DOHH2 (cell line): ENCODE data around the gene SHB.

Source experiments
- H3F3A ChIP-seq: fragments of 200-600 bp; sonication (generic), shearing (Covaris generic); 2 replicates; pipeline ENCODE4 v1.6.0; 2016; ENCODE audit warnings: antibody characterized with exemption, mild to moderate bottlenecking; ENCODE audit not compliant: control insufficient read depth, insufficient read depth
- H3K27ac ChIP-seq: fragments of 200-600 bp; sonication (generic); 2 replicates; pipeline ENCODE4 v1.5.1; 2014; ENCODE audit warnings: low read depth, mild to moderate bottlenecking, low read length, moderate library complexity
- H3K27me3 ChIP-seq: fragments of 200-600 bp; sonication (generic); 2 replicates; pipeline ENCODE4 v1.6.1; 2014; ENCODE audit warnings: mild to moderate bottlenecking, low read length, mixed read lengths; ENCODE audit not compliant: control insufficient read depth
- H3K36me3 ChIP-seq: fragments of 200-600 bp; sonication (generic); 2 replicates; pipeline ENCODE4 v1.6.1; 2014; ENCODE audit warnings: mild to moderate bottlenecking, low read length, moderate library complexity, mixed read lengths; ENCODE audit not compliant: control insufficient read depth
- H3K4me1 ChIP-seq: fragments of 200-600 bp; sonication (generic); 2 replicates; pipeline ENCODE4 v1.6.1; 2014; ENCODE audit warnings: mild to moderate bottlenecking, low read length, mixed read lengths; ENCODE audit not compliant: control insufficient read depth
- H3K4me2 ChIP-seq: fragments of 200-600 bp; sonication (generic); 2 replicates; pipeline ENCODE4 v1.6.0; 2014; ENCODE audit warnings: mild to moderate bottlenecking, low read length, moderate library complexity
- H3K4me3 ChIP-seq: fragments of 200-600 bp; sonication (generic); 2 replicates; pipeline ENCODE4 v1.5.1; 2014; ENCODE audit warnings: mild to moderate bottlenecking, low read length, mixed read lengths
- H3K79me2 ChIP-seq: fragments of 200-600 bp; sonication (generic); 2 replicates; pipeline ENCODE4 v1.6.1; 2014; ENCODE audit warnings: mild to moderate bottlenecking, low read length, mixed read lengths; ENCODE audit not compliant: control insufficient read depth
- H3K9me2 ChIP-seq: fragments of 200-600 bp; sonication (generic); replicated peaks from 2 replicates; pipeline ENCODE4 v1.6.1; 2014; ENCODE audit warnings: mild to moderate bottlenecking, low read length, mixed read lengths; ENCODE audit not compliant: control insufficient read depth
- H3K9me3 ChIP-seq: fragments of 200-600 bp; sonication (generic); 2 replicates; pipeline ENCODE4 v1.6.1; 2014; ENCODE audit warnings: antibody characterized with exemption, low read length, mixed read lengths; ENCODE audit not compliant: control insufficient read depth, insufficient read depth
- H4K20me1 ChIP-seq: fragments of 200-600 bp; sonication (generic); 2 replicates; pipeline ENCODE4 v1.6.0; 2014; ENCODE audit warnings: low read depth, mild to moderate bottlenecking, antibody characterized with exemption, low read length, moderate library complexity; ENCODE audit not compliant: control insufficient read depth, insufficient read depth
- CTCF ChIP-seq: fragments of 200-600 bp; sonication (generic); IDR thresholded peaks from one replicate; pipeline ENCODE4 v1.5.1; 2014; ENCODE audit warnings: antibody characterized with exemption, mild to moderate bottlenecking, low read depth, low read length; ENCODE audit not compliant: poor library complexity, severe bottlenecking
- EZH2phosphoT487 ChIP-seq: fragments of 200-600 bp; sonication (generic); IDR thresholded peaks from 2 replicates; pipeline ENCODE4 v1.6.1; 2017; ENCODE audit warnings: borderline replicate concordance, mild to moderate bottlenecking, antibody characterized with exemption, low read length, moderate library complexity, mixed read lengths

The SHB gene

GRCh38 chr9:37941253-37941652 lies 127.8 kb downstream of the SHB start:
- no peak overlapping the region for H3K4me3 ChIP-seq
- H3K79me2 ChIP-seq = no peaks in the 10 kb centered on the region
- no peak overlapping the region for H3K27ac ChIP-seq
- no peaks in the 10 kb centered on the region for H3K4me1 ChIP-seq
- TF ChIP-seq CTCF (peak; percentile 21), EZH2phosphoT487 (no peak)
- no peaks in the 10 kb centered on the region for H3K36me3 ChIP-seq
- H3F3A ChIP-seq = no peaks in the 10 kb centered on the region
- no peaks in the 10 kb centered on the region for H3K9me3 ChIP-seq
- no peaks in the 10 kb centered on the region for H3K9me2 ChIP-seq
- no peaks in the 10 kb centered on the region for H4K20me1 ChIP-seq
- no peak overlapping the region for H3K4me2 ChIP-seq
- peaks cover 3% of the 10 kb centered on the region; the same call in 1 of the 2 replicates for H3K27me3 ChIP-seq

- TF ChIP-seq CTCF (no peak), EZH2phosphoT487 (no peak)
- Histone ChIP-seq H3K4me1 (no peaks in the 10 kb centered on the region), H3F3A (no peaks in the 10 kb centered on the region), H3K79me2 (no peaks in the 10 kb centered on the region), H3K27me3 (peaks cover 3% of the 10 kb centered on the region; the same call in 1 of the 2 replicates), H3K4me3 (no peak overlapping the region), H3K9me2 (no peaks in the 10 kb centered on the region), H3K4me2 (no peak overlapping the region), H3K27ac (no peak overlapping the region), H4K20me1 (no peaks in the 10 kb centered on the region), H3K9me3 (no peaks in the 10 kb centered on the region), H3K36me3 (no peaks in the 10 kb centered on the region)
These were observed 129.4 kb downstream of the SHB start for GRCh38 chr9:37939575-37940095.

- Histone ChIP-seq H4K20me1 (no peaks in the 10 kb centered on the region), H3K36me3 (no peaks in the 10 kb centered on the region), H3K4me3 (no peak overlapping the region), H3K27me3 (peaks cover 3% of the 10 kb centered on the region; the same call in 1 of the 2 replicates), H3K4me1 (no peaks in the 10 kb centered on the region), H3K9me2 (no peaks in the 10 kb centered on the region), H3F3A (no peaks in the 10 kb centered on the region), H3K9me3 (no peaks in the 10 kb centered on the region), H3K27ac (no peak overlapping the region), H3K79me2 (no peaks in the 10 kb centered on the region), H3K4me2 (no peak overlapping the region)
- TF ChIP-seq EZH2phosphoT487 (no peak), CTCF (no peak)
These were observed 130.7 kb downstream of the SHB start for GRCh38 chr9:37938121-37938891.
